ENCODE results near the gene DAZAP1.
"Not testable (repeated sequence)": the region's sequence is repeated elsewhere in the genome, so short reads cannot be mapped to it uniquely, and the experiment has no call there.

DAZAP1 gene

DNA sequence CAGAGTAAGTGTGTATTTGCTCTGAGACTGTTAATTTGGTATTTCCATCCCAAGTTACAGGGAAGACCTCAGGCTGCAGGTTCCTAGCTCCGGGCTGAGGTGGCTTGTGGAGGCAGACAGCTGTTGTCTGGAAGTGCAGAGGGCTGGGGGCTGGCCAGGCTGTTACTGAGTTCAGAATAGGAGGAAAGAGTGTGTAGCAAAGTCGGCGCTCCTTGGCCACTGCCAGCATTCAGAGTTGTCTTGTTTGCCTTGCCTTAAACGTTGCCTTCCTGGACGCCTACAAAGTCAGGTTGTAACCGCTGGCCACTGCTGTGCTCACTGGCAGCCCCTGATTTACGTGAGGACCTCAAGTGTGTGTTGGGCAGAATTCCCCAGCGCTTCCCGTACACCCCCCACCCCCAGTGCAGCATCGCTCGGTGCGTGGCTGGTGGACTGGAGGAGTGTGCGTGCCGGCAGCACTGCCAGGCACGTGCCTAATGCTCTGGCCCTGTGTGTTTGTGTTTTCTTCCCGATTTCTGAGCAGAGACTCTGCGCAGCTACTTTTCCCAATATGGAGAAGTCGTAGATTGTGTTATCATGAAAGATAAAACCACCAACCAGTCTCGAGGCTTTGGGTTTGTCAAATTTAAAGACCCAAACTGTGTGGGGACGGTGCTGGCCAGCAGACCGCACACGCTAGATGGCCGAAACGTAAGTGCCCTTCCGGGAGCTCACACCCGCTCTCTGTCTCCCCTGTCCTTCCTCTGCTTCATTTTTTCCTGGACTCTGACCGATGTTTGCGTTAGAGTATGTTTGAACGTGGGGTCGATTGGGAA lies 10.5 kb downstream of the DAZAP1 start:
- Histone ChIP-seq H3K9ac (ENCODE audit: low read length) (no peak overlapping the region), H3K27ac (ENCODE audit: low read depth, low read length) (peak overlapping the region; percentile 14), H3K9me3 (ENCODE audit: low read length) (no peaks in the 10 kb centered on the region), H3K4me3 (ENCODE audit: low read depth in 1 of 2, low read length in 2 of 2) (no peak overlapping the region), H3K4me1 (ENCODE audit: insufficient read depth, low read length) (peaks cover 39% of the 10 kb centered on the region), H3K36me3 (ENCODE audit: insufficient read depth, low read length) (peaks cover 26% of the 10 kb centered on the region), H3K27me3 (ENCODE audit: control insufficient read depth in 1 of 2, insufficient read depth in 2 of 2, low read length in 2 of 2) (no peaks in the 10 kb centered on the region)

DNA sequence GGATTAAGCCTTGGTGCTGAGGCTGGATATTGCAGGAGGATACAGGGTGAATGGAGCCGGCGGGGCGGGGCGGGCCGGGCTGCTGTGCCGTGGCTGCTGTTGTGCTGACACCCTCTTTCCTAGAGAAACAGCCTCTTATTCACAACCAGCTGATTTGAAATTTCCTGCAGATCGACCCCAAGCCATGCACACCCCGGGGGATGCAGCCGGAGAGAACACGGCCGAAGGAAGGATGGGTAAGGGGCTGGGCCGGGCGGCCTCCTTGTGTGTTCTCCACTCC lies 11.1 kb downstream of the DAZAP1 start:
- H3K9ac ChIP-seq (ENCODE audit: low read length): no peak overlapping the region
- peaks cover 42% of the 10 kb centered on the region for H3K4me1 ChIP-seq (ENCODE audit: insufficient read depth, low read length)
- no peak overlapping the region for H3K4me3 ChIP-seq (ENCODE audit: low read depth in 1 of 2, low read length in 2 of 2)
- H3K9me3 ChIP-seq (ENCODE audit: low read length): no peaks in the 10 kb centered on the region
- no peaks in the 10 kb centered on the region for H3K27me3 ChIP-seq (ENCODE audit: control insufficient read depth in 1 of 2, insufficient read depth in 2 of 2, low read length in 2 of 2)
- H3K27ac ChIP-seq (ENCODE audit: low read depth, low read length): peak overlapping the region; percentile 12
- peaks cover 32% of the 10 kb centered on the region for H3K36me3 ChIP-seq (ENCODE audit: insufficient read depth, low read length)

DNA sequence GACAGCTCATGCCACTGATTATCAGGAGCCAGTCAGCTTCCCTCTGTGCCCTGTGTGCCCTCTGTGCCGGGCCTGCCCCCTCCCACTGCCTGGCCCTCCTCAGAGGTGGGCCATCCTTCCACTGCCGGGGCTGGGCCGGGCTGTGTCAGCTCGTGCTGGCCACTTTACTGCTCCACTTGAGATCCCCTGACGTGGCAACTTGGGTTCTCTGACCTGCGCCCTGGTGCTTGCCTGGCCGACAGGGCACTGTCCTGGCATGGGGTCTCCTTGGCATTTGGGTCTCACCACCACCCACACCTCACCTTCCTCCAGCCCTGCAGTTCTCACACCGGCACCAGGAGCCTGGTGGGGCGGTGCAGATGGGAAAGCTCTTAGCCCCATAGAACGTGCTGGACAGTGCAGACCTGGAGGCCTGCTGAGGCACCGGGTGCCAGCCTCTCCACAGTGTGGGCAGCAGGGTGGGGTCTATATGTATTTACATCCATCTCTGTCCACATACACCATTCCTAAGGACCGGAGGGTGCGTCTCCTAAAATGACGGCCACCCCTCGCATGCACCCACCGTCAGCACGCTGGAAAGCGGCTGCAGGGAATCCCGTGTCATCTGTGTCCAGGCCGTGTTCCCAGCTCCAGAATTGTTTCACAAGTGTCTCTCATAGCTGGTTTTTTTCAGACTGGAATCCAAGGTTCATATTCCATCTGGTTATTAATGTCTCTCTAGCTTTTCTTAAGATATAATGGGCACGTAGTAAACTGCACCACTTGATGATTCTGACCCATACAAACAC lies 11.8 kb downstream of the DAZAP1 start:
- H3K36me3 ChIP-seq (ENCODE audit: insufficient read depth, low read length): peaks cover 37% of the 10 kb centered on the region

DNA sequence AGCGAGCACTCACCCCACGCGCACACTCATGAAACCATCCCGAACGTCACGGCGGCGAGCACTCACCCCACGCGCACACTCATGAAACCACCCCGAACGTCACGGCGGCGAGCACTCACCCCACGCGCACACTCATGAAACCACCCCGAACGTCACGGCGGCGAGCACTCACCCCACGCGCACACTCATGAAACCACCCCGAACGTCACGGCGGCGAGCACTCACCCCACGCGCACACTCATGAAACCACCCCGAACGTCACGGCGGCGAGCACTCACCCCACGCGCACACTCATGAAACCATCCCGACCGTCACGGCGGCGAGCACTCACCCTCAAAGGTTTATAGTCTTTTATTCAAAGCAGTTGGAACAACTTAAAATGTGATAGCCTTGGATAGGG lies 12.7 kb downstream of the DAZAP1 start:
- H3K9ac ChIP-seq (ENCODE audit: low read length); H3K27ac ChIP-seq (ENCODE audit: low read depth, low read length); H3K9me3 ChIP-seq (ENCODE audit: low read length); H3K27me3 ChIP-seq (ENCODE audit: control insufficient read depth in 1 of 2, insufficient read depth in 2 of 2, low read length in 2 of 2); H3K4me3 ChIP-seq (ENCODE audit: low read depth in 1 of 2, low read length in 2 of 2): not testable (repeated sequence)
- Histone ChIP-seq H3K4me1 (ENCODE audit: insufficient read depth, low read length) (peaks cover 38% of the 10 kb centered on the region), H3K36me3 (ENCODE audit: insufficient read depth, low read length) (peaks cover 40% of the 10 kb centered on the region)

More for the DNA sequence above, 11.8 kb downstream of the DAZAP1 start:
- no peak overlapping the region for H3K27ac ChIP-seq (ENCODE audit: low read depth, low read length)
- peaks cover 42% of the 10 kb centered on the region for H3K4me1 ChIP-seq (ENCODE audit: insufficient read depth, low read length)
- H3K9ac ChIP-seq (ENCODE audit: low read length): no peak overlapping the region
- H3K4me3 ChIP-seq (ENCODE audit: low read depth in 1 of 2, low read length in 2 of 2): no peak overlapping the region
- no peaks in the 10 kb centered on the region for H3K27me3 ChIP-seq (ENCODE audit: control insufficient read depth in 1 of 2, insufficient read depth in 2 of 2, low read length in 2 of 2)
- no peaks in the 10 kb centered on the region for H3K9me3 ChIP-seq (ENCODE audit: low read length)

DNA sequence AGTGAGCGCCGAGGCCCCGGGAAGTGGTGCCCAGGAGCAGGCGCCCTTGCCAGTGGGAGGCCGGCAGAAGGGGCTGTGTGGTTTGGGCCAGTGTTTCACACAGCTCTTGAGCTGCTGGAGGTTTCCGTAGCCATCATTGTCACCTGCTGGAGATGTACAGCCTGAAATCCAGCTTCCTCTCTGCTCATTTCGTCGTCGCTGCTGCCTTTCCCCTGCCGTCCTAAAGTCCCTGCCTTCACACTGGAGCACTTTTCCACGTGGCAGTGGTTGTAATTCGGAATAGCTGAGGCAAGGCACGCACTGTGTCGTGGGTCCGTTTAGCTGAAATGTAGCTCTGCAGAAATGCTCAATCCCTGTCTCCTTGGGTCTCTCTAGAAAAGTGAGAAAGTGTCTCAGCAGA lies 13.2 kb downstream of the DAZAP1 start:
- peaks cover 33% of the 10 kb centered on the region for H3K4me1 ChIP-seq (ENCODE audit: insufficient read depth, low read length)
- no peak overlapping the region for H3K27ac ChIP-seq (ENCODE audit: low read depth, low read length)
- no peak overlapping the region for H3K9ac ChIP-seq (ENCODE audit: low read length)
- no peaks in the 10 kb centered on the region for H3K27me3 ChIP-seq (ENCODE audit: control insufficient read depth in 1 of 2, insufficient read depth in 2 of 2, low read length in 2 of 2)
- no peaks in the 10 kb centered on the region for H3K9me3 ChIP-seq (ENCODE audit: low read length)
- no peak overlapping the region for H3K4me3 ChIP-seq (ENCODE audit: low read depth in 1 of 2, low read length in 2 of 2)
- peaks cover 45% of the 10 kb centered on the region for H3K36me3 ChIP-seq (ENCODE audit: insufficient read depth, low read length)

- Histone ChIP-seq H3K36me3 (ENCODE audit: insufficient read depth, low read length) (peaks cover 53% of the 10 kb centered on the region), H3K9me3 (ENCODE audit: low read length) (no peaks in the 10 kb centered on the region), H3K4me3 (ENCODE audit: low read depth in 1 of 2, low read length in 2 of 2) (no peak overlapping the region), H3K4me1 (ENCODE audit: insufficient read depth, low read length) (peaks cover 25% of the 10 kb centered on the region), H3K27ac (ENCODE audit: low read depth, low read length) (no peak overlapping the region), H3K27me3 (ENCODE audit: control insufficient read depth in 1 of 2, insufficient read depth in 2 of 2, low read length in 2 of 2) (no peaks in the 10 kb centered on the region), H3K9ac (ENCODE audit: low read length) (no peak overlapping the region)
Observed at GRCh38 chr19:1421218-1421957, 14.0 kb downstream of the DAZAP1 start.

- no peak overlapping the region for H3K4me3 ChIP-seq (ENCODE audit: low read depth in 1 of 2, low read length in 2 of 2)
- H3K4me1 ChIP-seq (ENCODE audit: insufficient read depth, low read length): peaks cover 20% of the 10 kb centered on the region
- H3K27me3 ChIP-seq (ENCODE audit: control insufficient read depth in 1 of 2, insufficient read depth in 2 of 2, low read length in 2 of 2): no peaks in the 10 kb centered on the region
- no peak overlapping the region for H3K27ac ChIP-seq (ENCODE audit: low read depth, low read length)
- H3K9me3 ChIP-seq (ENCODE audit: low read length): no peaks in the 10 kb centered on the region
- no peak overlapping the region for H3K9ac ChIP-seq (ENCODE audit: low read length)
- peaks cover 55% of the 10 kb centered on the region for H3K36me3 ChIP-seq (ENCODE audit: insufficient read depth, low read length)
Observed at GRCh38 chr19:1421958-1422305, 14.5 kb downstream of the DAZAP1 start.

DNA sequence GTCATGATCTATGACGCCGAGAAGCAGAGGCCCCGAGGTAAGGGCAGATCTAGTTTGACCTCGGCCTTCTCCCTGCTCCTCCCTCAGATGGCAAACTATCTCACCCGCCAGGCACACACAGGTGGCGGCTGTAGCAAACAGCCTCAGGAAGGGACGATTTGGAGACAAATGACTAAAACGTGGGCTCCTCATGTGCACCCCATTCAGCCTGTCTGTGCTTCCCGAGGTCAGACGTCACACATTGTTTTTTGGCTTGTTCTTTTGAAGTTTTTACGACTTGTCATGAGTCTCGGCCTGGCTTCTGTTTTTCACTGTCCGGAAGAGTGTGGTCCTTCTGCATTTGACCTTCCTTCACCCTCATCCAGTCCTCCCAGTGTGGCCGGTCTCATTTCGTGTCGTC lies 15.0 kb downstream of the DAZAP1 start:
- no peaks in the 10 kb centered on the region for H3K9me3 ChIP-seq (ENCODE audit: low read length)
- peaks cover 16% of the 10 kb centered on the region for H3K4me1 ChIP-seq (ENCODE audit: insufficient read depth, low read length)
- no peak overlapping the region for H3K27ac ChIP-seq (ENCODE audit: low read depth, low read length)
- peaks cover 57% of the 10 kb centered on the region for H3K36me3 ChIP-seq (ENCODE audit: insufficient read depth, low read length)
- H3K27me3 ChIP-seq (ENCODE audit: control insufficient read depth in 1 of 2, insufficient read depth in 2 of 2, low read length in 2 of 2): no peaks in the 10 kb centered on the region
- no peak overlapping the region for H3K4me3 ChIP-seq (ENCODE audit: low read depth in 1 of 2, low read length in 2 of 2)
- H3K9ac ChIP-seq (ENCODE audit: low read length): no peak overlapping the region

- Histone ChIP-seq H3K36me3 (ENCODE audit: insufficient read depth, low read length) (peaks cover 59% of the 10 kb centered on the region), H3K4me1 (ENCODE audit: insufficient read depth, low read length) (peaks cover 10% of the 10 kb centered on the region), H3K9me3 (ENCODE audit: low read length) (no peaks in the 10 kb centered on the region), H3K9ac (ENCODE audit: low read length) (no peak overlapping the region), H3K4me3 (ENCODE audit: low read depth in 1 of 2, low read length in 2 of 2) (no peak overlapping the region), H3K27me3 (ENCODE audit: control insufficient read depth in 1 of 2, insufficient read depth in 2 of 2, low read length in 2 of 2) (no peaks in the 10 kb centered on the region), H3K27ac (ENCODE audit: low read depth, low read length) (no peak overlapping the region)
Observed at GRCh38 chr19:1422943-1423342, 15.6 kb downstream of the DAZAP1 start.

DNA sequence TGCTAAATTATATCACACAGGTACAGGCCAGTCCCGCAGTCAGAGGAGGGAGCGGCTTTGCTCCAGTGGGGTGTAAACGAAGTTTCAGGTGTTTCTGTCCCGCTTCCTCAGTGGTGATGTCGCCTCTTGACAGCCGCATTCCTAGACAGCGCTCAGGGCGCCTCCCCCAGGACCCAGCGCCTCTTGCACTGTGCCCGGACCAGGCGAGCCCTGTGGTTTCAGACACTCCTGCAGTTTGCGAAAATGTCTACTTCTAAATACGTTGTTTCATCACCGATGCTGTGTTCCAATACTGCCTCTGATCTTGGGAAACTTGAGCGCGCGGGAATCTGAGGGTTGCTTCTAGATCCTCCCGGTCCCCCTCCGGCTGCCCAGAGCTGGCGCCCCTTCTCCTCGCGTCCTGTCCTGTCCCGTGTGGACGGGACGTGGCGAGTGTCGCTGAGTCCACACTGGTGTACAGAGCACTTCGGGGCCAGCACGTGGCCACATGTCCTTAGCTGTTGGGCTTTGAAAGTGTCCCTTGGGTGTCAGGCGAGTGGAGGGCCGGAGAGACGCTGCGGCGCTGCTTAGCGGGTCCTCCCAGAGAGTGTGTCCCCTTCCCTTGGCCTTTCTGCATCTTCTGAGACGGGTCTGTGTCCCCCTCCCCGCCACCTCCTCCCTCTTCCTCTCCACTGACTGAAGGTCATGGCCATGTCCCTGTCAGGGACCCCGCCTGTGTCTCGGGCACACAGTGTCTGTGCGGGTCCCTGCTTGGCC lies 16.2 kb downstream of the DAZAP1 start:
- Histone ChIP-seq H3K27ac (ENCODE audit: low read depth, low read length) (no peak overlapping the region), H3K4me1 (ENCODE audit: insufficient read depth, low read length) (peaks cover 6% of the 10 kb centered on the region), H3K9ac (ENCODE audit: low read length) (no peak overlapping the region), H3K27me3 (ENCODE audit: control insufficient read depth in 1 of 2, insufficient read depth in 2 of 2, low read length in 2 of 2) (no peaks in the 10 kb centered on the region), H3K9me3 (ENCODE audit: low read length) (no peaks in the 10 kb centered on the region), H3K36me3 (ENCODE audit: insufficient read depth, low read length) (peaks cover 61% of the 10 kb centered on the region), H3K4me3 (ENCODE audit: low read depth in 1 of 2, low read length in 2 of 2) (no peak overlapping the region)

Measured in muscle layer of colon (tissue), 2 donors.